ENCODE measurements around the gene GPR18. TPM values are rescaled to one million over a fixed set of nuclear protein-coding genes. Genes with fewer than 3 reads are reported as not detected.
"Not testable (repeated sequence)": the region's sequence is repeated elsewhere in the genome, so short reads cannot be mapped to it uniquely, and the experiment has no call there.

GPR18 gene
- total RNA-seq, 1 donor from 2014 or later, result not detected

- H3K27me3 ChIP-seq, result no peaks in the 10 kb centered on the region
- no peak overlapping the region for H3K4me2 ChIP-seq
- no peaks in the 10 kb centered on the region for H3K36me3 ChIP-seq
- Mint-ChIP-seq H3K27me3 (ENCODE audit: insufficient read depth, low read depth) (no peaks in the 10 kb centered on the region), H3K4me3 (no peak overlapping the region), H3K9me3 (no peaks in the 10 kb centered on the region), H3K27ac (no peak overlapping the region), H3K4me1 (peaks cover 6% of the 10 kb centered on the region), H3K36me3 (peaks cover 15% of the 10 kb centered on the region)
- H3F3A ChIP-seq (ENCODE audit: low read depth), result no peaks in the 10 kb centered on the region
- H3K4me3 ChIP-seq, result no peak overlapping the region
- no peak for DNase-seq (ENCODE audit: low spot score)
- H2AFZ ChIP-seq (replicated peaks), result no peak overlapping the region
- H3K27ac ChIP-seq, result no peak overlapping the region
- peaks cover 3% of the 10 kb centered on the region for H3K4me1 ChIP-seq
- TF ChIP-seq CTCF (IDR thresholded peaks at IDR 0.05), result no peak
- no peak for TF ChIP-seq EZH2 (IDR thresholded peaks at IDR 0.05)
- TF ChIP-seq EZH2phosphoT487 (IDR thresholded peaks at IDR 0.05), result no peak
- peaks cover 93% of the 10 kb centered on the region for H3K79me2 ChIP-seq (ENCODE audit: low read depth)
- peaks cover 48% of the 10 kb centered on the region for H4K20me1 ChIP-seq (ENCODE audit: low read depth)
- H3K9ac ChIP-seq, result no peak overlapping the region
- no peaks in the 10 kb centered on the region for H3K9me3 ChIP-seq (ENCODE audit: low read depth)
Observed at GRCh38 chr13:99230991-99231390, 27.2 kb downstream of the GPR18 start.

GRCh38 chr13:99230588-99230987 is 27.6 kb downstream of the GPR18 start:
- H3K36me3 ChIP-seq; H3K9me3 ChIP-seq (ENCODE audit: low read depth); H2AFZ ChIP-seq (replicated peaks); H3K4me1 Mint-ChIP-seq; H3F3A ChIP-seq (ENCODE audit: low read depth); H3K4me3 ChIP-seq; H3K4me2 ChIP-seq; H3K27ac Mint-ChIP-seq; H3K9me3 Mint-ChIP-seq; H3K27me3 Mint-ChIP-seq (ENCODE audit: insufficient read depth, low read depth); H3K27me3 ChIP-seq; H3K9ac ChIP-seq; H3K27ac ChIP-seq; H3K4me3 Mint-ChIP-seq; DNase-seq (ENCODE audit: low spot score); H3K4me1 ChIP-seq: not testable (repeated sequence)
- H3K36me3 Mint-ChIP-seq, result peaks cover 18% of the 10 kb centered on the region
- Histone ChIP-seq H4K20me1 (ENCODE audit: low read depth) (peaks cover 52% of the 10 kb centered on the region), H3K79me2 (ENCODE audit: low read depth) (peaks cover 93% of the 10 kb centered on the region)

GRCh38 chr13:99228737-99229691 is 29.2 kb downstream of the GPR18 start:
- Histone ChIP-seq H3K4me2 (no peak overlapping the region), H2AFZ (replicated peaks) (no peak overlapping the region), H3K27me3 (no peaks in the 10 kb centered on the region), H3K27ac (no peak overlapping the region), H3K9ac (no peak overlapping the region), H3K4me1 (peaks cover 12% of the 10 kb centered on the region), H3K36me3 (no peaks in the 10 kb centered on the region), H3K4me3 (no peak overlapping the region), H3K79me2 (ENCODE audit: low read depth) (peaks cover 95% of the 10 kb centered on the region), H4K20me1 (ENCODE audit: low read depth) (peaks cover 53% of the 10 kb centered on the region), H3K9me3 (ENCODE audit: low read depth) (no peaks in the 10 kb centered on the region), H3F3A (ENCODE audit: low read depth) (no peaks in the 10 kb centered on the region)
- H3K4me3 Mint-ChIP-seq, result no peak overlapping the region
- no peaks in the 10 kb centered on the region for H3K27me3 Mint-ChIP-seq (ENCODE audit: insufficient read depth, low read depth)
- H3K9me3 Mint-ChIP-seq, result no peaks in the 10 kb centered on the region
- peaks cover 18% of the 10 kb centered on the region for H3K36me3 Mint-ChIP-seq
- TF ChIP-seq CTCF (IDR thresholded peaks at IDR 0.05), result no peak
- no peak for TF ChIP-seq EZH2 (IDR thresholded peaks at IDR 0.05)
- H3K4me1 Mint-ChIP-seq, result peaks cover 8% of the 10 kb centered on the region
- no peak overlapping the region for H3K27ac Mint-ChIP-seq
- no peak for DNase-seq (ENCODE audit: low spot score)

Measured in neural progenitor cell (in vitro differentiated cells).